ENCODE data around the gene CDCA3. TPM values are rescaled to one million over a fixed set of nuclear protein-coding genes. Genes with fewer than 3 reads are reported as not detected.
"Not testable (repeated sequence)": the region's sequence is repeated elsewhere in the genome, so short reads cannot be mapped to it uniquely, and the experiment has no call there.

CDCA3 gene
- total RNA-seq, result 10 to 100 TPM in 1 of 3 donors, 1 to 10 TPM in 2; 2.8 to 15.3 (median 5.2) TPM
- long read RNA-seq, donor 1, partial matches to known transcripts, result 0 of 9 reads
- long read RNA-seq, donor 1, other reads (novel, unspliced or antisense), result 7 of 9 reads
- long read RNA-seq, donor 2, partial matches to known transcripts, result 1 of 7 reads
- long read RNA-seq, donor 2, other reads (novel, unspliced or antisense), result 1 of 7 reads

- intact Hi-C loops (cut with DNase I, micrococcal nuclease), result no loop called here
- no peak for TF ChIP-seq CTCF (IDR thresholded peaks at IDR 0.05)
- peak; percentile 78 for ATAC-seq
- H3K4me3 ChIP-seq, result peak within 1 kb of the TSS; percentile 33
- H3K4me1 ChIP-seq (ENCODE audit: low read depth), result peaks cover 19% of the 10 kb centered on the region
- DNase-seq, result peak; percentile 93 to 97 (median 96)
- H3K36me3 ChIP-seq (ENCODE audit: low read depth), result no peaks in the 10 kb centered on the region
- no peaks in the 10 kb centered on the region for H3K9me3 ChIP-seq
Measured at GRCh38 chr12:6851153-6851920, at the start of gene CDCA3. Gene CDCA3, minus strand, starts transcription at chr12:6851286. Its CDS starts 334 bp downstream, at chr12:6850952.

GRCh38 chr12:6899837-6900519 lies 48.9 kb upstream of the CDCA3 start:
- H3K9me3 ChIP-seq, result no peaks in the 10 kb centered on the region
- no peak overlapping the region for H3K4me3 ChIP-seq
- intact Hi-C loops (cut with DNase I, micrococcal nuclease), result no loop called here
- H3K36me3 ChIP-seq (ENCODE audit: low read depth), result no peaks in the 10 kb centered on the region
- peak; percentile 85 to 89 (median 85) for DNase-seq
- ATAC-seq, result peak; percentile 82
- H3K4me1 ChIP-seq (ENCODE audit: low read depth), result peaks cover 16% of the 10 kb centered on the region
- no peak for TF ChIP-seq CTCF (IDR thresholded peaks at IDR 0.05)

GRCh38 chr12:6899427-6899826 lies 48.3 kb upstream of the CDCA3 start:
- no peak for DNase-seq
- no peaks in the 10 kb centered on the region for H3K36me3 ChIP-seq (ENCODE audit: low read depth)
- TF ChIP-seq CTCF (IDR thresholded peaks at IDR 0.05), result no peak
- peaks cover 16% of the 10 kb centered on the region for H3K4me1 ChIP-seq (ENCODE audit: low read depth)
- no peak overlapping the region for H3K4me3 ChIP-seq
- H3K9me3 ChIP-seq, result no peaks in the 10 kb centered on the region
- no peak for ATAC-seq
- intact Hi-C loops (cut with DNase I, micrococcal nuclease), result no loop called here

- ATAC-seq (no peak), DNase-seq (no peak)
- TF ChIP-seq CTCF (IDR thresholded peaks at IDR 0.05), result no peak
- peaks cover 13% of the 10 kb centered on the region for H3K4me1 ChIP-seq (ENCODE audit: low read depth)
- H3K36me3 ChIP-seq (ENCODE audit: low read depth), result no peaks in the 10 kb centered on the region
- H3K9me3 ChIP-seq, result no peaks in the 10 kb centered on the region
- H3K4me3 ChIP-seq, result no peak overlapping the region
- intact Hi-C loops (cut with DNase I, micrococcal nuclease), result no loop called here
Measured at GRCh38 chr12:6896846-6897435, 45.9 kb upstream of the CDCA3 start.

GRCh38 chr12:6894321-6894720 lies 43.2 kb upstream of the CDCA3 start:
- Histone ChIP-seq H3K4me3 (no peak overlapping the region), H3K4me1 (ENCODE audit: low read depth) (peaks cover under 1% of the 10 kb centered on the region), H3K9me3 (no peaks in the 10 kb centered on the region), H3K36me3 (ENCODE audit: low read depth) (no peaks in the 10 kb centered on the region)
- intact Hi-C loops (cut with DNase I, micrococcal nuclease), result no loop called here
- no peak for TF ChIP-seq CTCF (IDR thresholded peaks at IDR 0.05)
- ATAC-seq (no peak), DNase-seq (no peak)

GRCh38 chr12:6892683-6893082 lies 41.6 kb upstream of the CDCA3 start:
- ATAC-seq; H3K9me3 ChIP-seq; H3K4me1 ChIP-seq (ENCODE audit: low read depth): not testable (repeated sequence)

More at GRCh38 chr12:6892683-6893082, 41.6 kb upstream of the CDCA3 start:
- DNase-seq; intact Hi-C loops (cut with DNase I, micrococcal nuclease); H3K4me3 ChIP-seq; H3K36me3 ChIP-seq (ENCODE audit: low read depth): not testable (repeated sequence)
